ENCODE measurements around the gene ANKRD23.

ANKRD23 gene

GRCh38 chr2:96847586-96847985, 3.8 kb upstream of the ANKRD23 start:
- DNase-seq = peak; percentile 97
- H3K4me1 ChIP-seq (ENCODE audit: low read length) = peaks cover 25% of the 10 kb centered on the region
- peak overlapping the region; percentile 73 for H3K27ac ChIP-seq (ENCODE audit: low read length)
- no peaks in the 10 kb centered on the region for H3K9me3 ChIP-seq (replicated peaks; ENCODE audit: insufficient read depth, low read length)
- no peaks in the 10 kb centered on the region for H4K20me1 ChIP-seq (ENCODE audit: insufficient read depth, low read length)
- H3F3A ChIP-seq (ENCODE audit: insufficient read depth, low read length) = peaks cover 28% of the 10 kb centered on the region
- H3K9me2 ChIP-seq (replicated peaks; ENCODE audit: insufficient read depth, low read length) = no peaks in the 10 kb centered on the region
- TF ChIP-seq CTCF (IDR thresholded peaks at IDR 0.05; ENCODE audit: low read length) (no peak), EZH2 (optimal IDR thresholded peaks at IDR 0.05; ENCODE audit: low read depth, low read length) (no peak), EZH2phosphoT487 (IDR thresholded peaks at IDR 0.05; ENCODE audit: low read length) (no peak)
- H3K4me3 ChIP-seq (ENCODE audit: low read length) = no peak overlapping the region
- peaks cover 39% of the 10 kb centered on the region for H3K79me2 ChIP-seq (ENCODE audit: low read length)
- H3K27me3 ChIP-seq (replicated peaks; ENCODE audit: insufficient read depth, low read length) = no peaks in the 10 kb centered on the region
- peaks cover 15% of the 10 kb centered on the region; the same call in 1 of the 2 replicates for H3K36me3 ChIP-seq (replicated peaks; ENCODE audit: insufficient read depth, low read length)
- no peak overlapping the region for H3K9ac ChIP-seq (ENCODE audit: low read length)
- H3K4me2 ChIP-seq (ENCODE audit: low read depth, low read length) = no peak overlapping the region
- no peak overlapping the region for H2AFZ ChIP-seq (ENCODE audit: low read length)

GRCh38 chr2:96846825-96847224, 3.0 kb upstream of the ANKRD23 start:
- H3K4me3 ChIP-seq (ENCODE audit: low read length) = no peak overlapping the region
- no peaks in the 10 kb centered on the region for H3K9me2 ChIP-seq (replicated peaks; ENCODE audit: insufficient read depth, low read length)
- no peak for TF ChIP-seq CTCF (IDR thresholded peaks at IDR 0.05; ENCODE audit: low read length)
- no peak for TF ChIP-seq EZH2 (optimal IDR thresholded peaks at IDR 0.05; ENCODE audit: low read depth, low read length)
- TF ChIP-seq EZH2phosphoT487 (IDR thresholded peaks at IDR 0.05; ENCODE audit: low read length) = no peak
- H3K9me3 ChIP-seq (replicated peaks; ENCODE audit: insufficient read depth, low read length) = no peaks in the 10 kb centered on the region
- H4K20me1 ChIP-seq (ENCODE audit: insufficient read depth, low read length) = no peaks in the 10 kb centered on the region
- no peak overlapping the region for H3K9ac ChIP-seq (ENCODE audit: low read length)
- no peak overlapping the region for H3K4me2 ChIP-seq (ENCODE audit: low read depth, low read length)
- peaks cover 30% of the 10 kb centered on the region for H3F3A ChIP-seq (ENCODE audit: insufficient read depth, low read length)
- H3K79me2 ChIP-seq (ENCODE audit: low read length) = peaks cover 32% of the 10 kb centered on the region
- H3K27ac ChIP-seq (ENCODE audit: low read length) = peak overlapping the region; percentile 73; the same call in 1 of the 2 replicates
- H3K4me1 ChIP-seq (ENCODE audit: low read length) = peaks cover 24% of the 10 kb centered on the region
- peaks cover 15% of the 10 kb centered on the region; the same call in 1 of the 2 replicates for H3K36me3 ChIP-seq (replicated peaks; ENCODE audit: insufficient read depth, low read length)
- no peaks in the 10 kb centered on the region for H3K27me3 ChIP-seq (replicated peaks; ENCODE audit: insufficient read depth, low read length)
- no peak for DNase-seq
- no peak overlapping the region for H2AFZ ChIP-seq (ENCODE audit: low read length)

GRCh38 chr2:96844405-96844808, 586 bp upstream of the ANKRD23 start:
- Histone ChIP-seq H2AFZ (ENCODE audit: low read length) (no peak overlapping the region), H4K20me1 (ENCODE audit: insufficient read depth, low read length) (no peaks in the 10 kb centered on the region), H3K79me2 (ENCODE audit: low read length) (peaks cover 10% of the 10 kb centered on the region; the same call in 1 of the 2 replicates), H3K9me3 (replicated peaks; ENCODE audit: insufficient read depth, low read length) (no peaks in the 10 kb centered on the region), H3K4me3 (ENCODE audit: low read length) (no peak overlapping the region), H3F3A (ENCODE audit: insufficient read depth, low read length) (peaks cover 34% of the 10 kb centered on the region), H3K9ac (ENCODE audit: low read length) (no peak overlapping the region), H3K4me1 (ENCODE audit: low read length) (peaks cover 30% of the 10 kb centered on the region), H3K9me2 (replicated peaks; ENCODE audit: insufficient read depth, low read length) (no peaks in the 10 kb centered on the region), H3K36me3 (replicated peaks; ENCODE audit: insufficient read depth, low read length) (0 out of 2 replicates have a peak, but pooled peaks cover 4% of the 10 kb centered on the region), H3K27me3 (replicated peaks; ENCODE audit: insufficient read depth, low read length) (no peaks in the 10 kb centered on the region), H3K27ac (ENCODE audit: low read length) (no peak overlapping the region), H3K4me2 (ENCODE audit: low read depth, low read length) (no peak overlapping the region)
- DNase-seq = no peak
- TF ChIP-seq EZH2phosphoT487 (IDR thresholded peaks at IDR 0.05; ENCODE audit: low read length) (no peak), EZH2 (optimal IDR thresholded peaks at IDR 0.05; ENCODE audit: low read depth, low read length) (no peak), CTCF (IDR thresholded peaks at IDR 0.05; ENCODE audit: low read length) (no peak)
